ENCODE measurements around the gene C11orf71.

Gene C11orf71, protein sequence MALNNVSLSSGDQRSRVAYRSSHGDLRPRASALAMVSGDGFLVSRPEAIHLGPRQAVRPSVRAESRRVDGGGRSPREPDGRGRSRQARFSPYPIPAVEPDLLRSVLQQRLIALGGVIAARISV

GRCh38 chr11:114400216-114400914 lies at the start of gene C11orf71, which contains the start of gene RBM7:
TSS of gene C11orf71 (minus strand) at chr11:114400511. CDS start at chr11:114400331, 180 bp downstream.
TSS of gene RBM7 (plus strand) at chr11:114400666. CDS start at chr11:114400672, 6 bp downstream.
- DNase-seq (ENCODE audit: low read depth in 2 of 3, low spot score in 1 of 3) = peak; percentile 92 to 96 (median 95)

DNA sequence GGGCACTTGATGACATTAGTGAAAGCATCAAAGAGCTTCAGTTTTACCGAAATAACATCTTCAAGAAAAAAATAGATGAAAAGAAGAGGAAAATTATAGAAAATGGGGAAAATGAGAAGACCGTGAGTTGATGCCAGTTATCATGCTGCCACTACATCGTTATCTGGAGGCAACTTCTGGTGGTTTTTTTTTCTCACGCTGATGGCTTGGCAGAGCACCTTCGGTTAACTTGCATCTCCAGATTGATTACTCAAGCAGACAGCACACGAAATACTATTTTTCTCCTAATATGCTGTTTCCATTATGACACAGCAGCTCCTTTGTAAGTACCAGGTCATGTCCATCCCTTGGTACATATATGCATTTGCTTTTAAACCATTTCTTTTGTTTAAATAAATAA lies 49.5 kb upstream of the C11orf71 start:
- no peak for DNase-seq (ENCODE audit: low read depth in 2 of 3, low spot score in 1 of 3)

DNA sequence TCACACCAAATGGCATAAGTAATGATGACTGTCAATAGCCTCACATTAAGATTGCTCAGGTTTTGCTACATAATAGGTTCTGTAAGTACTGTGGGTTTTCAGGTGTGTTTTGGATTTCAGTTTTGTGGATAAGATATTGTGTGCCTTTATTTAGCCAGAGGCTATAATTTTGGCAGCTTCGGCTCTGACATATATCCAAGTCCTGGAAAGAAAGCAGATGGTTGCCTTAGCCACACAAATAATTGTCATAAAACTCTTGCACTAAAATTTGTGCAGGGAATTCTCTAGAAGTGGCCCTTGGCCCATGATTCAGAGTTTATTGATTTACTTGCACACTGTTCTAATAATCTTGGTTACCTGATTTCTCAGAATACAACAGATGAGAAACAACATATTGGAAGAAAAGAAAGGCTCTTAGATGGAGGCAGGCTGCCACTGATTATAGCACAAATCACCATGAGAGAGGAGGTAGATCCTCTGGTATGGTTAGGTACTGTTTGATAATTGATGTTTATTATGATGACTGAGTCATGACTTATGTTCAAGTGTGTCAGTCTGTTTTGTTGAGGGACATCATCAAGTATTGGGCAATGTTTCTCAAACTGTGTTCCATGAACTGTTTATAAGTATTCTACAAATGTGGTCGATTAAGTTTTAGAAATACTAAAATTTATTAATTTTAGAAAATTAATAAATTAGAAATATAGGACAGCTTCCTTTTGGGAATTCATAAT lies 48.6 kb upstream of the C11orf71 start:
- DNase-seq (ENCODE audit: low read depth in 2 of 3, low spot score in 1 of 3) = no peak

GRCh38 chr11:114447892-114448291 lies 47.6 kb upstream of the C11orf71 start:
- DNase-seq (ENCODE audit: low read depth in 2 of 3, low spot score in 1 of 3) = no peak

- DNase-seq (ENCODE audit: low read depth in 2 of 3, low spot score in 1 of 3) = no peak
These were observed 47.1 kb upstream of the C11orf71 start for GRCh38 chr11:114447444-114447843.

GRCh38 chr11:114442536-114442935 lies 42.2 kb upstream of the C11orf71 start:
- DNase-seq (ENCODE audit: low read depth in 2 of 3, low spot score in 1 of 3) = no peak

GRCh38 chr11:114441921-114442320 lies 41.6 kb upstream of the C11orf71 start:
- DNase-seq (ENCODE audit: low read depth in 2 of 3, low spot score in 1 of 3) = no peak

DNA sequence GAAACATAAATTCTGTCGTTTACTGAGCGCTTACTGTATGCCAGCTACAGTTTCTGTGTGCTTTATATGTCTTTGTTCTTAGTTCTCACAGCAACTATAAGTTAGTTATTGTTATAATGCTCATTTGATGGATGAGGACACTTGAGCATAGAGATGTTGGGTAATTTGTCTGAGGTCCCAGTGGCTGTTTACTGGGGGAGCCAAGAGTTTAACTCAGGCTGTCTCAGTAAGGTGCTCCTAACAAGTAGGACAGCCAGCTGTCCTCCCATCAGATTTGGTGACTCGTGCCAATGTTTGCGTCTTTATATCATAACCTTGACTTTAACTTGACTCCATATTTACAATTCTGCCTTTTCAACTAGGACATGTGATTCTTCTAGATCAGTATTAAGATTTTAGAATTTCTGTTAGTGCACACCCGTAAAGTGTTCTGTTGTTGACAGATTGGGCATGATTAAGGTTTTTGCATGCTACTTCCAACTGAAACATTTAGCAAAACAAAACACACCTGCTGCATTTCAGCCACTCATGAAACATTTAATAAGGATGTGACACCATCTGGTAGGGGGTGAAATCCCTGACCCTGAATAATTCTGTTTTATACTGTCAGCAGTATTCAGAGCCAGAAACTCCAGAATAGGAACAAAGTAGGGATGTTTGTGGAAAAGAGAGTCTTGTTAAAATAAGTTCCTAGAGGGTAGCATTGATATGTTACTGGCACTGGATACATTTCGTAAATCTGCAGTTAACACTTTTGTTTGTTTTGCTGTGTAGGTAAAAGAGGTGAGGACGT lies 40.9 kb upstream of the C11orf71 start:
- DNase-seq (ENCODE audit: low read depth in 2 of 3, low spot score in 1 of 3) = no peak

DNA sequence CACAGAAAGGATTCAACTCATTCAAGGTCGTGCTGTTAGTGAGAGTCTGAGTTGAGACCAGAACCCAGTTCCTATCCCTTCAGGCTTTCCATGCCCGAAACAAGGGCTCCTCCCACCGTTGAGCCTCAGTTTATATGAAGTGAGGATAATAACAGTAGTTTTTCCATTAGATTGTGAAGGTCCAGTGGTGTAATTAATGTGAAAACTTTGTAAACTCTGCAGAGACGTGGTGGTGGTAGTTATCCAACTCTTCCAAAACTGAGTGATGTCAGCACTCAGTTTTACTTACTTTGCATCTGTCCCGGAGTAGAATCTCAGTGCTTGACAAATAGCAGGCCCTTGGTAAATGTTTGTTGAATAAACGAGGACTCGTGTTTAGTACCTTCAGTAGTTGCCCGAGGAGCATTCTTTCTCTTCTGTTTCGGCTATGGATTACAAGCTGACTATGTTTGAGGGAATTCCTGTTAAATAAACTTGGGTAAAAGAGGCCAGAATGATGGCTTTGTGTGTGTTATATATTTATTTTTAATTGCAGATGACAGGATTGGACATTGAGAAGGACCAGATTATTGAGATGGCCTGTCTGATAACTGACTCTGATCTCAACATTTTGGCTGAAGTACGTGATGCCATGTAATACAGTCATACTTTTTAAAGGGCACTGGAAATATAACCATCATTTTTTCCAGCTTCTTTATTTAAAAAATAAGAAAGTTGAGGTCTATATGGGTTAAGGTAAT lies 40.0 kb upstream of the C11orf71 start:
- DNase-seq (ENCODE audit: low read depth in 2 of 3, low spot score in 1 of 3) = no peak

GRCh38 chr11:114439229-114440120 lies 39.2 kb upstream of the C11orf71 start, which contains the start of gene REXO2:
TSS of gene REXO2 (plus strand) at chr11:114439467. CDS start at chr11:114439529, 62 bp downstream.
- peak; percentile 83 to 91 (median 87) for DNase-seq (ENCODE audit: low read depth in 2 of 3, low spot score in 1 of 3)

DNA sequence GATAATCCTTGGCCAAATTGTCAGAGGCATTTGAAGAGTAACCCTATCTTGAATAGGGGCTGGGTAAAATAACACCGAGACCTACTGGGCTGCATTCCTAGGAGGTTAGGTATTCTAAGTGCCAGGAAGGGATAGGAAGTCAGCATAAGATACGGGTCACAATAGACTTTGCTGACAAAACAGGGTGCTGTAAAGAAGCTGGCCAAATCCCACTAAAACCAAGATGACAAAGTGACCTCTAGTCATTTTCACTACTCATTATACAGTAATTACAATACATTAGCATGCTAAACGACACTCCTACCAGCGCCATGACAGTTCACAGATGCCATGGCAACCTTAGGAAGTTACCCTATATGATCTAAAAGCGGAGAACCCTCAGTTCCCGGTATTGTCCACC lies 38.0 kb upstream of the C11orf71 start:
- DNase-seq (ENCODE audit: low read depth in 2 of 3, low spot score in 1 of 3) = no peak

- no peak for DNase-seq (ENCODE audit: low read depth in 2 of 3, low spot score in 1 of 3)
These were observed 33.1 kb upstream of the C11orf71 start for GRCh38 chr11:114433376-114433775.

- no peak for DNase-seq (ENCODE audit: low read depth in 2 of 3, low spot score in 1 of 3)
These were observed 32.6 kb upstream of the C11orf71 start for GRCh38 chr11:114432893-114433292.

DNA sequence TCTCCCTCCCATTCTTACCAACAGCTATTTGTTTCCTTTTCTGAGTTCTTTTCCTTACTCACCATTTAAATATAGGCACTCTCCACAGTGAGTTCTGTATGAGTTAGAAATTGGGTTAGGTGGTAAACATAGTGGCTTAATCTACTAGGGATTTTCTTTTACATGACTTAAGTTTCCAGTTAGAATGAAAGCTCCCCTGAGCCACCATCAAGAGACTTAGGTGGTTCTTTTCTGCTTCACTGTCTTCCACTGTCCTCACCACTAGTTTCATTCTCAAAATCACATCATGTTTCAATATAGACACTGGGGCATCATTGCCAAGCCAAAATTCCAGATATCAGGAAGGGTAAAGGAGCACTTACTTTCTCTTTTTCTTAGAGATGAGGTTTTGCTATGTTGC lies 30.0 kb upstream of the C11orf71 start:
- no peak for DNase-seq (ENCODE audit: low read depth in 2 of 3, low spot score in 1 of 3)

- DNase-seq (ENCODE audit: low read depth in 2 of 3, low spot score in 1 of 3) = no peak
These were observed 26.0 kb upstream of the C11orf71 start for GRCh38 chr11:114426280-114426679.

DNA sequence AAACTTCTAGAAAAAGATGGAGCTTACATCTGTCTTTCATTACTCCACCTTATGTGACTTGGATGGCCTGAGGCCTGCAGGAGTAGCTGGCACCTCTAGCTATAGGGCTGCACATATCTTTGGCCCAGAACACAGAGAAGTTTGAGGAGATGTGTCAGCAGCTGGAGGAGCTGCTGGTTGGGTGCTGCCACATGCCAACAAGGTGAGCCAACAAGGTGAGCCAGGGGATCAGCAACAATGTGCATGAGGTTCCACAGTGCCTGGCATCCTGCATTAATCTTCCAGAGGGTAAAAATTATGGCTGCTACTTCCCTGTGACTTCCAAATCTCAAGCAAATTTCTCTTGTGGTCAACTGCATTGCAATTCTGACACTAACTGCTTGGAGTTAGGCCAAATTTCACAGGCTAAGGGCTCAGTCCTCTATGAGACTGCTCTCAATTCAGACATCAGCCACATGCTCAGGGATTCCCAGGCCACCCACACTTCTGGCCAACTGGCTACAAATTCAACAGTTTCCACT lies 16.2 kb upstream of the C11orf71 start:
- no peak for DNase-seq (ENCODE audit: low read depth in 2 of 3, low spot score in 1 of 3)

GRCh38 chr11:114413958-114414357 lies 13.6 kb upstream of the C11orf71 start:
- no peak for DNase-seq (ENCODE audit: low read depth in 2 of 3, low spot score in 1 of 3)

- DNase-seq (ENCODE audit: low read depth in 2 of 3, low spot score in 1 of 3) = no peak
These were observed 12.6 kb upstream of the C11orf71 start for GRCh38 chr11:114412946-114413345.

- no peak for DNase-seq (ENCODE audit: low read depth in 2 of 3, low spot score in 1 of 3)
These were observed 1.0 kb upstream of the C11orf71 start for GRCh38 chr11:114401311-114401710.

DNA sequence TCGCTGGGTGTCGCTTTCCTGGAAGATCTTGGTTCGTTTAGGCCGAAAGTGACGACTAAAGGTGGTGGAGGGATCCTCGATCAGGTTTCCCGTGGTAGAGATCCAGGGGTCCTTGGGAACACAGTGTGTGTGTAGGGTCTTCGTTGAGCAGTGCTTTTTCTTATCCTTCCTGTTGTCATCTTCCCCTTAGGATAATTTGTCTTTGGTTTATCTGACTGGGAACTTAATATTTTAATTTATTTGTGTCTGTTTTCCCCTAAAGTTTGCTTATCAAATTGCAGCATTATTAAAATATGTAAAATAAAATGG lies 558 bp upstream of the C11orf71 start:
- no peak for DNase-seq (ENCODE audit: low read depth in 2 of 3, low spot score in 1 of 3)

Measured in stimulated activated CD4-positive, alpha-beta T cell treated with anti-CD3 and anti-CD28 coated beads, Interleukin-12 subunit alpha, Interleukin-12 subunit beta, amount 100 ng/mL, for 48 hours (primary cell).